ENCODE measurements around the gene CLCNKA.
"Not testable (repeated sequence)": the region's sequence is repeated elsewhere in the genome, so short reads cannot be mapped to it uniquely, and the experiment has no call there.

CLCNKA gene

GRCh38 chr1:16021681-16022080 is at the start of gene CLCNKA:
CLCNKA (plus strand) TSS chr1:16022036; CDS start chr1:16022620, 584 bp downstream.
- DNase-seq, result no peak

GRCh38 chr1:15972409-15972808 is 49.4 kb upstream of the CLCNKA start:
- DNase-seq, result no peak

- no peak for DNase-seq
Observed at GRCh38 chr1:15973772-15974171, 48.1 kb upstream of the CLCNKA start.

DNA sequence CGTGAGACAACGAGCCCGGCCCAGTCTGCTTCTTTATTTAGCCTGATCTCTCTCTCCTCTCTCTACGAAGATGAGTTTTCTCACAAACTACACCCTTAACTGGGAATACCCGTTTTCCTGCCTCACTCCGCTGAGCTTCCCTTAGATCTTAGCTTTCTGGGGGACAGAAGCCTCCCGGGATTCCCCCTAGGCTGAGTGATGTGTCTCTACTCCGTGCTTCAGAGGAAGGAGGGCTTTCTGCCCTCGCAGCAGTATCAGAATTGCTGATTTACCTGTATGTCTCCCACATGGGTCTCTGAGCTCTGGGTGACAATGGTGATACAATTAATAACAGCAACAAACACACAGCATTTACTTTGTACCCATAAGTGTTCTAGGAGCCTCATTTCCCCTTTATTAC is 47.0 kb upstream of the CLCNKA start:
- no peak for DNase-seq

DNA sequence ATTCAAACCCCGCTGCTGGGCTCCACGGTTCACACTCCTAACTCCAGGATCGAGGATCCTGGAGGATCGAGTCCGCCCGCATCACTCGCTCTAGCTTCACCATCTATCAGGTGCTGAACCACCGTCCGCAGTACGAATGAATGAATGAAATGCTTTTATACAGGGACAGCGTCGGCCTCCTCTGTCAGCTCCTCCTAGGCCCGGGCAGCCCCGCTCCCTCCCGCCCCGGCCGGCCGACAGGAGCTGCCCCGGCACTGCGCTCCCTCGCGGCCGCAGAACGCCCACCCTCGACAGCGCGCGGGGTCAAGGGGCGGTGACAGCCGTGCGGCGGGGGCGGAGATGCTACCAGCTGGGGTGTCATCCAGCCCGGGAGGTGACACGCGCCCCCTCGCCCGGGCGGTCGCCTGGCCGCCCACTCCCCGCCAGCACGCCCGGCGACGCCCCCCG is 46.5 kb upstream of the CLCNKA start:
- DNase-seq, result no peak

- peak; percentile 19 for DNase-seq
Observed at GRCh38 chr1:15975805-15976680, 45.8 kb upstream of the CLCNKA start, which contains the start of gene ZBTB17. ZBTB17 (minus strand) TSS chr1:15976101; CDS start chr1:15948495, 27,606 bp downstream.

DNA sequence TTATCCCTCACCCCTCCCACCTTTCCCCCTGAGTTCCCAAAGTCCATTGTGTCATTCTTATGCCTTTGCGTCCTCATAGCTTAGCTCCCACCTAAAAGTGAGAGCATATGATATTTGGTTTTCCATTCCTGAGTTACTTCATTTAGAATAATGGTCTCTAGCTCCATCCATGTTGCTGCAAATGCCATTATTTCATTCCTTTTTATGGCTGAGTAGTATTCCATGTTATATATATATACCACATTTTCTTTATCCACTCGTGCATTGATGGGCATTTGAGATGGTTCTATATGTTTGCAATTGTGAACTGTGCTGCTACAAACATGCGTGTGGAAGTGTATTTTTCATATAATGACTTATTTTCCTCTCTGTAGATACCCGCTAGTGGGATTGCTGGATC is 43.9 kb upstream of the CLCNKA start:
- not testable (repeated sequence) for DNase-seq

DNA sequence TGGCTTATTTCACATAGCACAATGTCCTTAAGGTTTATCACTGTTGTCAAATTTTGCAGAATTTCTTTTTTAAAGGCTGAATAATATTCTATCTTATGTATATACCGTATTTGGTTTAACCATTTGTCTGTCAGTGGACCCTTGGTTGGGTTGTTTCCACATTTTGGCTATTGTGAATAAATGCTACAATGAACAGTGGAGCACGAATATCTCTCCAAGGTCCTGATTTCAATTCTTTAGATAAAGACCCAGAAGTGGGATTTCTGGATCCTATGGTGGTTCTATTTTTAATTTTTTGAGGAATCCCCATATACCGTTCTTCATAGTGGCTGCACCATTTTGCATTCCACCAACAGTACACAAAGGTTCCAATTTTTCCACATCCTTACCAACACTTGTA is 40.2 kb upstream of the CLCNKA start:
- no peak for DNase-seq

DNA sequence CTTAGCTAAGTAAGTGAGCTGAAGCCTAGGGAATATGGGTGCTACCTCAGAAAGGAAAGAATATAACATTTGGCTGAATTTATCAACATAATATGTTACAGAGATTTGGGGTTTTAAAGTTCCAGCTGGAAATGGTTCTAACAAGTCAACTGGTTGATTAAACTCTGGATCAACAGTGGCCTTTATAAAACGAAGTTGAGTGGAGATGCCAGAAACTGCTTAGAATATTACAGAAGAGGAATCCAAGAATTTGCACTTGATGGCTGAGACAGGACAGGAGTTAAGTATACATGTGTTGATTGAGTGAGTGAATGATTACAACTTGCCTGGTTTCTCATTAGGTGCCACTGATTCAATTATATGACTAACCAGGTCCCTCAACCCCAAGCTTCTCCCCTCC is 38.6 kb upstream of the CLCNKA start:
- no peak for DNase-seq

- DNase-seq, result no peak
Observed at GRCh38 chr1:15985611-15986297, 36.1 kb upstream of the CLCNKA start.

DNA sequence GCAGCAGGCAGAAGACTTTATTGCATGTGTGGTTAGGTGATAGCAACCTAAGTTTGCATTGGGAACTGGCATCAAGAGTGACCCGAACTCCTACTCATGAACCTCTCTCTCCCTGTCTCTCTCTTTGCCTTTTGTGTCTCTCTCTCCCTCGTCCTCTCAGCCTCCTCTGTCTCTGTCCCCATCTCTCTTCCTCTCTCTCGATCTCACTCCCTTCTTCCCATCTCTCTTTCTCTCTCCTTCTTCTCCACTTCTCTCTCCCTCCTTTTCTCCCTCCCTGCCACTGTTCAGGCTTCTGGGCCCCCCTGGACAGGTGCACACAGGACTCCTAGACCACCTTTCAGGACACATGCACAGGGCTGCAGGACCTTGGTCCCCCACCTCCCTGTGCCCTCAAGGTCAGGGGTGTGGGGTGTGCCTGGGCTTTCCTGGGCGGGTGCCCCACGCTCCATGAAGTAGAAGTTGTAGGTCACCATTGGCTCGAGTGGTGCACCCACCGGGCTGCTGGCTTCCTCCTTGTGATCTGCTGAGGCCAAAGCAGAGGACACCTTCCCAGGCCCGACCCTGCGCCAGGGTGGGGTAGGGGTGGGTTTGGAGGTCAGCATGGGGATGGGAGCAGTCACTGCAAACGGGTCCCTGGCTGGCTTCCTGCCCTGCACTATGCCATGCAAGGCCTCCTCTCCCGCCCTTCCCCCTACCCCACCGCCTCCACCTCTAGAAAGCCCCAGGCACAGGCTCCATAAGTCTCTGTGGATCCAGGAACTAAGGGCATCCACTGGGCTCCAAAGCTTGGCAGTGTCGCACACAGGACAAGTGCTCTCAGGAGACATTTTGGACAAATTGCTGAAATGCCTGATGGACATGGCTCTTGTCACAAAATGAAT is 32.7 kb upstream of the CLCNKA start:
- no peak for DNase-seq

DNA sequence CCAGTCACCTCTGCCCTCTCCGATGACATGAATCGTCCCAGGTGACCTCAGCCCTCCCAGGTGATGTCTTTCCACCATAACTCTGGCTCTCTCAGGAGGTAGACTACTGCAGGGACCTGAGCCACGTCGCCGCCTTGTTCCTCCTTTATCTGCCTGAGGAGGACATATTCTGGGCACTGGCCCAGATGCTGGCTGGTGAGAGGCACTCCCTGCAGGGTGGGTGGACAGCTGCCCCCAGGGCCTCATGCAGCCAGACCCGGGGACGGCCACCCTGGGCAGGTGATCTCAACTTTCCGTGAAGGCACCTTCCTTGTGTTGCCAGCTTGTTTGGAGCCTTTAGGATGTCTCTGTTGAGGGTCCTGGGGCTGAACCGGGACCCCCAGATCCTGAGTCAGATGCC is 32.1 kb upstream of the CLCNKA start:
- no peak for DNase-seq

DNA sequence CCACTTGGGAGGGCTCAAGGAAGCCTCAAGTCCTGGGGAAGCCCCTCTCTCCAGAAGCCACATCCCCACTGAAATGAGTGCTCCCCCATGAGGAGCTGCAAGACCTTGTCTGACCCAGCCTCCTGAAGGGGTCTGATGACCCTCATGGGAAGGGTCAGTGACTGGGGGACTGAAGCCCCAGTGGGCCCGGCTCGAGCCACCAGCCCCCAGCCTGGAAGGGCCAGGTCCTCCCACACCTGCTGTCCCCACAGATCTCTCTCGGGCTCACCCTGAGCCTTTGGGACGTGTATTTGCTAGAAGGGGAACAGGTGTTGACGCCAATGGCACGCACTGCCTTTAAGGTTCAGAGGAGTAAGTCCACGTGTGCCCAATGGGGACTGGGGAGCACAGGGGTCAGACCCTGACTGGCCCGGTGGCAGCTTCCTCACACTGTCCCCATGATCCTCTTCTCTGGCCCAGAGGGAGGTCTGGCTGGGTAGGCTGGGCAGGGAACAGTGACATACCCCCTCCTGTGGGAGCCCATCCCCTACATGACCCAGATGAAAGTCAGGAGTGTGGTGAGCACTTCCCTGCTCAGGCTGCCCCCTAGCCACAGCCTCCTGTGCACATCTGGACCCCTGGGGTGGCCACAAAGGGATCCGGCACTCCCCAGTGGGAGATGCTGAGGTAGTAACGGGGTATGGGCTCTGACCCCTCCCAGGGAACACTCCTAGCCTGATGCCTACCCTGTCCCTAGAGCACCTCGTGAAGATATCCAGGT is 30.2 kb upstream of the CLCNKA start:
- DNase-seq, result no peak

- DNase-seq, result no peak
Observed at GRCh38 chr1:15992187-15992553, 29.7 kb upstream of the CLCNKA start.

GRCh38 chr1:15992582-15993500 is 29.0 kb upstream of the CLCNKA start:
- DNase-seq, result no peak

- no peak for DNase-seq
Observed at GRCh38 chr1:15993666-15994065, 28.2 kb upstream of the CLCNKA start.

GRCh38 chr1:15994081-15994480 is 27.8 kb upstream of the CLCNKA start:
- DNase-seq, result no peak

DNA sequence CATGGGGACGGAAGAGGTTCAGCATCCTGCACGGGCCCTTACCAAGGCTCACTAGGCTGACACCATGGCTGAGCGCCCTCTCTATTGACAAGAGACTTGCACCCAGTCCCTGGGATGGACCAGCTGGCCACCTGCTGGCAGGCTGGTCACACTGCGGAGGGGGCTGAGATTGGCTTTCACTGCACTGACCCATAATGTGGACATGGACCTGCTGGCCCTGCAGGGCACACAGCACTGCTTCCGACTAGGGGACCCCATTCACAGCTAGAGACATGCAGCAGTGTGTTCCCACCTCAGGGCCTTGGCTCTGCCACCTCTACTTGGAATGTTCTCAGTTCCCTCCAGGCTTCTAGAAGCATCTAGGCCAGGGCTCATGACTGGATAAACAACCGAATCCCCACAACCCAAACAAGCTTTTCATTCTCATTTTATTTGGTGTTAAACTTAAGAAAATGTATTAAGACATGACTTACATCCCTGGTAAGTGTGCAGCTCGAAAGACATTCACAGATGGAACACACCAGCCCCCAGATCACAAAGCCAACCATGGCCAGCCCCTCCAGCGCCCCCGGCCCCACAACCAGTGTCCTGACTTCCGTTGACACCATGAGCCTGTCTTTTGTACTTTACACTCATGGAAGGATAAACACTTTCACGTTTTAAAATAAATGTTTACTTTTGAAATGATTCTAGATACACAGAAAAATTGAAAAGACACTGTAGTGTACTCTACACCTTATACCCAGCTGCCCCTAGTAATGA is 27.1 kb upstream of the CLCNKA start:
- no peak for DNase-seq

- no peak for DNase-seq
Observed at GRCh38 chr1:15997076-15997585, 24.7 kb upstream of the CLCNKA start.

- no peak for DNase-seq
Observed at GRCh38 chr1:15997637-15998280, 24.1 kb upstream of the CLCNKA start.

Measured in NCI-H524 treated with DMSO at 0.1 percent for 48 hours (cell line).